GM23248 (cell line): Measurements from ENCODE around the gene TGIF1. TPM values are rescaled to one million over a fixed set of nuclear protein-coding genes. Genes with fewer than 3 reads are reported as not detected.

ENCODE experiments used
- DNase-seq: peaks from one replicate; pipeline ENCODE4 v3.0.0-alpha.2; 2015
- H2AFZ ChIP-seq: fragments of 200-600 bp; sonication (generic); 2 replicates; pipeline ENCODE4 v1.6.1; 2016; ENCODE audit warnings: antibody characterized with exemption
- H3F3A ChIP-seq: fragments of 200-600 bp; sonication (generic); 2 replicates; pipeline ENCODE4 v1.6.1; 2016; ENCODE audit warnings: mild to moderate bottlenecking, antibody characterized with exemption, mixed run types; ENCODE audit not compliant: insufficient read depth
- H3K27ac ChIP-seq: fragments of 200-600 bp; sonication (generic); 2 replicates; pipeline ENCODE4 v1.5.1; 2016; ENCODE audit warnings: mild to moderate bottlenecking
- H3K27me3 ChIP-seq: fragments of 200-600 bp; sonication (generic); replicated peaks from 2 replicates; pipeline ENCODE4 v1.6.1; 2016; ENCODE audit warnings: mild to moderate bottlenecking; ENCODE audit not compliant: insufficient read depth
- H3K36me3 ChIP-seq: fragments of 200-600 bp; sonication (generic); 2 replicates; pipeline ENCODE4 v1.6.1; 2016; ENCODE audit warnings: low read depth, mild to moderate bottlenecking
- H3K4me1 ChIP-seq: fragments of 200-600 bp; sonication (generic); 2 replicates; pipeline ENCODE4 v1.6.1; 2016; ENCODE audit warnings: mild to moderate bottlenecking; ENCODE audit not compliant: insufficient read depth
- H3K4me2 ChIP-seq: fragments of 200-600 bp; sonication (generic); one replicate; pipeline ENCODE4 v1.6.1; 2016; ENCODE audit warnings: mild to moderate bottlenecking; ENCODE audit not compliant: unreplicated experiment
- H3K4me3 ChIP-seq: fragments of 200-600 bp; sonication (generic); 2 replicates; pipeline ENCODE4 v1.5.1; 2016; ENCODE audit warnings: mild to moderate bottlenecking
- H3K79me2 ChIP-seq: fragments of 200-600 bp; sonication (generic); 2 replicates; pipeline ENCODE4 v1.6.1; 2016; ENCODE audit warnings: mild to moderate bottlenecking; ENCODE audit not compliant: insufficient read depth
- H3K9ac ChIP-seq: fragments of 200-600 bp; sonication (generic); 2 replicates; pipeline ENCODE4 v1.6.1; 2016; ENCODE audit warnings: mild to moderate bottlenecking
- H3K9me2 ChIP-seq: fragments of 200-600 bp; sonication (generic); 2 replicates; pipeline ENCODE4 v1.6.1; 2016; ENCODE audit warnings: mixed run types, mild to moderate bottlenecking, moderate library complexity; ENCODE audit not compliant: insufficient read depth
- H3K9me3 ChIP-seq: fragments of 200-600 bp; sonication (generic); one replicate; pipeline ENCODE4 v1.6.1; 2017; ENCODE audit warnings: low read depth
- H4K20me1 ChIP-seq: fragments of 200-600 bp; sonication (generic); 2 replicates; pipeline ENCODE4 v1.6.0; 2016; ENCODE audit not compliant: insufficient read depth
- EZH2 ChIP-seq: fragments of 200-600 bp; sonication (generic); IDR thresholded peaks from 2 replicates; pipeline ENCODE4 v1.6.1; 2018; ENCODE audit warnings: antibody characterized with exemption, mild to moderate bottlenecking; ENCODE audit not compliant: insufficient read depth, poor library complexity, severe bottlenecking
- EZH2phosphoT487 ChIP-seq: fragments of 200-600 bp; sonication (generic); IDR thresholded peaks from 2 replicates; pipeline ENCODE4 v1.6.1; 2018; ENCODE audit warnings: antibody characterized with exemption, moderate library complexity, mild to moderate bottlenecking, low read depth; ENCODE audit not compliant: insufficient read depth
- WGBS, 2 experiments: methylation state at CpG; one replicate each; pipeline ENCODE4 v1.1.6; 2015 to 2017; ENCODE audit warnings: low lambda C conversion rate in 2 of 2, low coverage in 1 of 2; ENCODE audit errors: missing lambda C conversion rate in 2 of 2; 5-methylcytosine and 5-hydroxymethylcytosine counted together
- in situ Hi-C: fragments of 300-500 bp; cut with MboI; formaldehyde crosslinking; loops from 2 replicates; pipeline ENCODE4 v1.15.0; 2020
- polyA plus RNA-seq: library from polyadenylated mRNA; unstranded; fragments of >200 nt; fragmentation: Nextera tagmentation; extraction: Ambion mirVana; gene quantifications from 2 replicates; pipeline ENCODE4 v1.2.1, GENCODE V29; 2016
- total RNA-seq: library from RNA; depleted of rRNA; stranded (reverse); fragments of >200 nt; shearing (Covaris generic); gene quantifications from 2 replicates; pipeline ENCODE4 v1.2.3, GENCODE V29; 2014

Gene TGIF1
- total and polyA plus RNA-seq, 2 experiments from 2014 or later, result 88.0 to 122 TPM

DNA sequence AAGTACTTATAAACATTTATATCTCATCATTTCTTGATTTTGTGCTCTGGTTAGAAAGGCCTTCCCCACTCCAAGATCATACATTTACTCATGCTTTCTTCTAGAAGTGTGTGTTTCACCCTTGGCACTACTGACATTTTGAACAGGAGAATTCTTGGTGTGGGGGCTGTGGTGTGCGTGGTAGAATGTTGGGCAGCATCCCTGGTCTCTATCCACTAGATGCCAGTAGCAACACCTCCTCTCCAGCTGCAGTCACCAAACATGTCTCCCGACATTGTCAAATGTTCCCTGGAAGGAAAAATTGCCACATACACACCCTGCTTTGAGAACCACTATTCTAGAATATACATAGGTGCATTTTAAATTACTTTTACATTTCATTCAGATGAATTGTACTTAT lies 8.7 kb upstream of the TGIF1 start:
- H3K79me2 ChIP-seq, result no peaks in the 10 kb centered on the region
- H3K4me1 ChIP-seq, result peaks cover 12% of the 10 kb centered on the region
- in situ Hi-C loops, result loop anchor here (10.0 kb wide), 1 partner anchor 146 kb away; no protein-coding TSS in a partner anchor
- H4K20me1 ChIP-seq, result no peaks in the 10 kb centered on the region
- 3 to 18% methylated on average over 2 of the region's 2 CpGs for WGBS, 2 experiments
- TF ChIP-seq EZH2phosphoT487 (no peak), EZH2 (no peak)
- H3K9ac ChIP-seq, result no peak overlapping the region
- H3K4me3 ChIP-seq, result no peak overlapping the region
- H3K27ac ChIP-seq, result no peak overlapping the region
- no peaks in the 10 kb centered on the region for H3K9me2 ChIP-seq
- H3K36me3 ChIP-seq, result no peaks in the 10 kb centered on the region
- H3K9me3 ChIP-seq, result no peaks in the 10 kb centered on the region
- H3F3A ChIP-seq, result peaks cover 6% of the 10 kb centered on the region
- peak overlapping the region; percentile 59 for H2AFZ ChIP-seq
- no peak overlapping the region for H3K4me2 ChIP-seq
- no peaks in the 10 kb centered on the region for H3K27me3 ChIP-seq
- DNase-seq, result peak; percentile 61

DNA sequence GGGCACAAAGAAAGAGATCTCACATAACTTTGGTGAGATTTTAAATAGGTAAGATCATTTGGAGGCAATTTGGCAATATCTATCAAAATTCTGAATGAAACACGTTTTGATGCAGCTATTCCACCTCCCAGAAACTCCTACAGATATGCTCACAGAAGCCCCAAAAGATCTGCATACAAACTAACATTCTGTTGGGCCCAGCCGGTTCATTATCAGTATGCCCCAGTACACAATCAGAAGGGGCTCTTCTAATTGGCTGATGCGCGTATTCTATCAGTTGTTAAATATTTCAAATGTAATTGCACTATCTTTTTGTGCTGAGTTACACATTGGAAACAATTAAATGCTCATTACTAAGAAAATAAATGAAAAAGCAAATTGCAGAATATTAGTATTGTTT lies 7.1 kb upstream of the TGIF1 start:
- in situ Hi-C loops, result loop anchor here (10.0 kb wide), 1 partner anchor 148 kb away; no protein-coding TSS in a partner anchor
- Histone ChIP-seq H4K20me1 (no peaks in the 10 kb centered on the region), H3K4me1 (peaks cover 23% of the 10 kb centered on the region), H3K79me2 (no peaks in the 10 kb centered on the region), H3K27ac (no peak overlapping the region), H3K9me2 (no peaks in the 10 kb centered on the region), H3K4me3 (no peak overlapping the region), H3K36me3 (no peaks in the 10 kb centered on the region), H3K4me2 (no peak overlapping the region), H3F3A (peaks cover 21% of the 10 kb centered on the region), H3K27me3 (no peaks in the 10 kb centered on the region), H3K9me3 (no peaks in the 10 kb centered on the region), H3K9ac (no peak overlapping the region), H2AFZ (no peak overlapping the region)
- DNase-seq, result no peak
- WGBS, 2 experiments, result 62 to 63% methylated on average over 4 of the region's 4 CpGs
- TF ChIP-seq EZH2 (no peak), EZH2phosphoT487 (no peak)

DNA sequence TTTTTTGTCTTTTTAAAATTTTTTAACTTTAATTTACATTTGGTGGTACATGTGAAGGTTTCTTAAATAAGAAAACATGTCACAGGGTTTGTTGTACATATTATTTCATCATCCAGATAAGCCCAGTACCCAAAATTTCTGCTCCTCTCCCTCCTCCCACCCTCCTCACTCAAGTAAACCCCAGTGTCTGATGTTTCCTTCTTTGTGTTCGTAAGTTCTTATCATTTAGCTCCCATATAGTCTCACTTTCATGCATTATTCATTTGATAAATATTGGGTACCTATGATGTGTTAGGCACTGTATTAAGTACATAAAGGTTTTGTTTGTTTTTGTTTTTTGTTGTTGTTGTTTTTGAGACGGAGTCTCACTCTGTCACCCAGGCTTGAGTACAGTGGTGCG lies 5.7 kb upstream of the TGIF1 start:
- in situ Hi-C loops, result loop anchor here (10.0 kb wide), 1 partner anchor 149 kb away; no protein-coding TSS in a partner anchor
- DNase-seq, result no peak
- Histone ChIP-seq H4K20me1 (no peaks in the 10 kb centered on the region), H3K4me1 (peaks cover 23% of the 10 kb centered on the region), H3K79me2 (no peaks in the 10 kb centered on the region), H3K9me3 (no peaks in the 10 kb centered on the region), H2AFZ (no peak overlapping the region), H3K9ac (no peak overlapping the region), H3K27me3 (no peaks in the 10 kb centered on the region), H3K36me3 (no peaks in the 10 kb centered on the region), H3K9me2 (no peaks in the 10 kb centered on the region), H3K4me3 (no peak overlapping the region), H3K27ac (no peak overlapping the region), H3F3A (peaks cover 29% of the 10 kb centered on the region), H3K4me2 (no peak overlapping the region)
- WGBS, 2 experiments, result 96 to 98% methylated on average over 3 of the region's 3 CpGs
- TF ChIP-seq EZH2phosphoT487 (no peak), EZH2 (no peak)

DNA sequence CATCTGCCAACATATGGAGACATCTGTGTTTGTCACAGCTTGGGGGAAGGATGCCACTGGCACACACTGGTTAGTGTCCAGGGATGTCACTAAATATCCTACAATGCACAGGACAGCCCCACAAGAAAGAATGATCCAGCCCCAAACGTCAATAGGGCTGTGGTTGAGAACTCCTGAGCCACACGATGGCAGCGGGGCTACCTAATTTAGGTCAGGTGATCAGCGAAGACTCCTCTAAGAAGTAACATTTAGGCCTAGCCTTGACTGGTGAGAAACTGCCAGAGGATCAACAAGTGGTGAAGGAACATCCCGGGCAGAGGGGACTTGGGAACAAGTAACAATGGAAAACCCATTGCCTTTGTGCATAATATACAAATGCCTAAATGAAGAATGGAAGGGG lies 5.0 kb upstream of the TGIF1 start:
- H3K79me2 ChIP-seq, result no peaks in the 10 kb centered on the region
- 91 to 94% methylated on average over 5 of the region's 5 CpGs for WGBS, 2 experiments
- H3K4me2 ChIP-seq, result no peak overlapping the region
- no peaks in the 10 kb centered on the region for H3K9me2 ChIP-seq
- no peak overlapping the region for H2AFZ ChIP-seq
- no peak overlapping the region for H3K27ac ChIP-seq
- H4K20me1 ChIP-seq, result no peaks in the 10 kb centered on the region
- H3K9ac ChIP-seq, result no peak overlapping the region
- peaks cover 29% of the 10 kb centered on the region for H3F3A ChIP-seq
- no peak overlapping the region for H3K4me3 ChIP-seq
- TF ChIP-seq EZH2phosphoT487, result no peak
- no peaks in the 10 kb centered on the region for H3K36me3 ChIP-seq
- in situ Hi-C loops, result loop anchor here (10.0 kb wide), 1 partner anchor 150 kb away; no protein-coding TSS in a partner anchor
- DNase-seq, result no peak
- no peaks in the 10 kb centered on the region for H3K9me3 ChIP-seq
- peaks cover 23% of the 10 kb centered on the region for H3K4me1 ChIP-seq
- H3K27me3 ChIP-seq, result no peaks in the 10 kb centered on the region
